Globus pallidus (tissue), 1 donor: ENCODE results near the gene CHRNA7.

ENCODE experiments used
- DNase-seq: peaks from one replicate; pipeline ENCODE4 v3.0.0-alpha.2; 2015; ENCODE audit warnings: low spot score

The CHRNA7 gene

DNA sequence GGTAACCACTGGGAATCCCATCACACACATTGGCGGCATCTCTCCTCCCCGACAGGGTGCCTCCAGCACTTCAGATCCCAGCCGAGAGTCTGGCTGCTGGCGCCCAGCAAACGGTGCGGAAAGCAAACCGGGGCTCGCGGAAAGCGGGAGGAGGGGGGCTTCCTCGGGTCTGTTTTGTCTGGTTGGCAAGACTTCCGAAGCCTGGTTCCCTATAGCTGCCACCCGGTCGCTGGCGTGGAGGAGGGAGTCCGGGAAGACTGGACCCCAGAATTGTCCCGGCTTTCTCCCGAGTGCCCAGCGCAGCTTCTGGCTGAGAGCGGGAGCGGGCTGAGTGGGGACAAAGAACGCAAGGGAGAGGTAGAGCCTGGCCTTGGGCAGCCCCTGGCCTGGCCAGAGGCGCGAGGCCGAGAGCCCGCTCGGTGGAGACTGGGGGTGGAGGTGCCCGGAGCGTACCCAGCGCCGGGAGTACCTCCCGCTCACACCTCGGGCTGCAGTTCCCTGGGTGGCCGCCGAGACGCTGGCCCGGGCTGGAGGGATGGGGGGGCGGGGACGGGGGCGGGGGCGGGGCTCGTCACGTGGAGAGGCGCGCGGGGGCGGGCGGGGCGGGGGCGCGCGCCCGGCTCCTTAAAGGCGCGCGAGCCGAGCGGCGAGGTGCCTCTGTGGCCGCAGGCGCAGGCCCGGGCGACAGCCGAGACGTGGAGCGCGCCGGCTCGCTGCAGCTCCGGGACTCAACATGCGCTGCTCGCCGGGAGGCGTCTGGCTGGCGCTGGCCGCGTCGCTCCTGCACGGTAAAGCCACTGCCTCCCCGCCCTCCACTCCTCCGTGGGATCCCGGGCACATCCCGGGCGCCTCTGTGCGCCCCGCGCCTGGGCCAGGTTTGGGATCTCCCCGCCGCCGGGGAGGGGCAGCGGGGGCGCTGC, at the start of gene CHRNA7:
Gene CHRNA7 (plus strand): TSS at position 654 of the 920 bp plus-strand sequence. CDS start 80 bp downstream, at position 734.
- peak; percentile 50 for DNase-seq

DNA sequence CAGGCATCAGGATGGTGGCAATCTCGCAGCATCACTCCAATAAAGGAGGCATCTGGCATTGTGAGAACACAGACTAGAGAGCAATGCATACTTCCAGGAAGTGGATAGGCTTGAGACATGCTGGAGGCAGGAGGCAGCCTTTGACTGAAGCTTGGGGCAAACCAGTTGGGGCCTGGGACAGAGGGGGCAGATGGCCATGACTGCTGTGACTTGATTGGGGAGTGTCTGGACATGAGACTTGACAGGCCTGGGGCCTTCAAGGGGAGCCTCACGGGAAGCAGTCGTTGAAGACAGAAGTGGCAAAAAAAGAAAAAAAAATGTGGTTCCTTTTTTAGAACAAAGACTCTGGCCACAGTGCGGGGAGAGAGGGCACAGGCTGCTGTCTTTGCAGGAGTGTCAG, 44.7 kb upstream of the CHRNA7 start:
- no peak for DNase-seq

DNA sequence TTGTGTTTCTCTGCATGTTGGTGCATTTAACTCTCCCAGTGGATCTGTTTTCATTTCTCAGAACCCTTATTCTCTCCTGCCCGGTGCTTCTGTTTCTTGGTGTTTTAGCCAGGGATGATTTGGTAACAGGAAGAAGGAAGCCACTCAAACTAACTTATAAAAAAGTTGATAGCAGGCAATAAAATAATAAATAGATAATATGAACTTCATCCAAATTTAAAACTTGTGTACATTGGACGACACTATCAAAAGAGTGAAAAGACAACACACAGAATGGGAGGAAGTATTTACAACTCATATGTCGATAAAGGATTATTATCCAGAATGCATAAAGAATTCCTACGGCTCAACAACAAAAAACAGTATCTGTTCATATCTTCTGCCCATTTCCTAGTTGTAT, 37.3 kb upstream of the CHRNA7 start:
- DNase-seq, result no peak

DNA sequence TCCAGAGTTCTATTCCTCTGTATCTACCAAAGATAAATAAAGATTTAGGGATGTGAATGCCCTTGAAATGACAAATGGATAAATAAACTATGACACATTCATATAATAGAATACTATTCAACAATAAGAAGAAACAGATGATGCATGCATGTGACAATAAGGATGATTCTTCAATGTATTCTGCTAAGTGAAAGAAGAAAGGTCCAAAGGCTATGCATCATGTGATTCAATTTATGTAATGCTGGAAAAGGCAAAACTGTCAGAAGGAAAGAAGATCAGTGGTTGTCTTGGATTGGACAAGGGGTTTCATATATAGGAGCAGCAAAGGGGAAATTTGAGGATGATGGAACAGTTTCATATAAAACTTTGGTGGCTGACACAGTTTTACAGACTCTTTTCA, 32.6 kb upstream of the CHRNA7 start:
- no peak for DNase-seq

DNA sequence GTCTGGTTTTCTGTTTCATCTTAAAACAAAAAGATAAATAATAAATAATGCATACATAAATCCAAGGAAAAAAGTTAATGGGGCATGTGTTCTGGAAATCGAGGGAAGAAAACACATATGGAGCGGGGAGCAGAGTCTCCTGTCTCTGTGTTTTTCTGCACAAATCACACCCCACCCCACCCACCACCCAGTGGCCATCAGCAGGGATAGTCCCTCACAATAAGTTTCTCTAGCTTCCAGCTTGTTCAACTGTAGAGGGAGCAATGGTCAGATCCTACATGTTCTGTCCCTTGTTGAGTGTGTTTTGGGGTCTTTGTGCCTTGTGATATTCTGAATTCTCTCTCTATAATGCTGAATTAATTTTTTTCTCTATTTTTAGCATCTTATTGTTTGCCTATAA, 26.8 kb upstream of the CHRNA7 start:
- no peak for DNase-seq

DNA sequence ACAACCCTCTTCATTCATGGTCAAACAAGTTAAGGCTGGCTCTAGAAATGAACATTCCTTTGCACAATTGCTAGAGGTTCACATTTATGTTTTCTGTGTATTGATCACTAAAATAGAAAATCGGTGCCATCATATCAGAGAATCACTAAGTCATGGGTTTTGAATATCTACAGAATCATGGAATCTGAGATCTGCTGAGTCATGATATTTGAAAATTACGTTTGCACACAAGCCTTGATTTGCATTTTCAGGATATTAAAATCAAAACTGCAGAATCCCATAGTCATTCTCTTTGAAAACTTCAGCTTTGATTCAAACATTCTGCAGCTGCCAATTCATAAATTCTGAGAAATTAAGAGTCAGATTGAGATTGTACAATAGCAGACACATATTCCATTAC, 26.1 kb upstream of the CHRNA7 start:
- DNase-seq, result no peak

DNA sequence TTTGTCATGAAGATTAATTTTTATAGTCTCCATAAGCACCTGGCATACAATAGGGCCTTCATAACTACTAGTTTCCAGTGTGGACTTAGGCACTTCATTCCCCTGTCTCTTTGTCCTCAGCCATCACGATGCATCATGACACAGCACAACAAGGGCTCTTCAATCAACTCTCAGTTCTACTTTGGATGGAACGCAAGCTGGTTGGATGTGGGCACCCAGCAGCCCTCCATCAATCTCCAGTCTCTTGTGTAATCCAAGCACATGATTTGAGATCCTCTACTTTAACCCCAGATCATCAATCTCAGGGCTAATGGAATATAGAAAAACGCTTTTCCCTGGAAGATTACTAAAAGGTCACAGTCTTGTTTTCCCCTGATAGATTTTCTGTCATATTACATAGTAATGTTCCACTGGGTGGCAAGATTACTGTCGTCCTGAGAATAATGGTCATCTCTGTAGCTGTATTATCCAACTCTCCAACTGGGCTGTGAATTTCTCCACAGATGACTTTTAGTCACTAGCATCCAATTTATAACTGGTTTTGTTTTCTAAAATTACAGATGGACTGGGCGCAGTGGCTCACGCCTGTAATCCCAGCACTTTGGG, 22.9 kb upstream of the CHRNA7 start:
- no peak for DNase-seq

DNA sequence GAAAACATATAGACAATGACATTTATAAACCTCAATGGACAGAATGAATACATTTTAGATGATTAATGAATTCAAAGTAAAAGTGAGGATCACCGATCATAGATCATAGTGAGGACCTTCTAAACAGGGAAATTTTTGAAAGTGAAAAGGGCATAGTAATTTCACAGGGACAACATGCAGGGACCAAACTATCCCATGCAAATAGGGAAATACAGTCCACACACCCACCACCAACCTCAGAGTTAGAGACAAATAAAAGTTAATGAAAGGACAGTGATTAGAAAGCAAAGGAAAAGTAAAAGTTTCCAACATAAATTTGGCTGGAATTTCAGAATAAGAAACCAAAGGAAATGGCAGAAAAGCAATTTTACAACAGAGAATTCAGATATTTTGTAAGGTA, 15.4 kb upstream of the CHRNA7 start:
- DNase-seq, result no peak

DNA sequence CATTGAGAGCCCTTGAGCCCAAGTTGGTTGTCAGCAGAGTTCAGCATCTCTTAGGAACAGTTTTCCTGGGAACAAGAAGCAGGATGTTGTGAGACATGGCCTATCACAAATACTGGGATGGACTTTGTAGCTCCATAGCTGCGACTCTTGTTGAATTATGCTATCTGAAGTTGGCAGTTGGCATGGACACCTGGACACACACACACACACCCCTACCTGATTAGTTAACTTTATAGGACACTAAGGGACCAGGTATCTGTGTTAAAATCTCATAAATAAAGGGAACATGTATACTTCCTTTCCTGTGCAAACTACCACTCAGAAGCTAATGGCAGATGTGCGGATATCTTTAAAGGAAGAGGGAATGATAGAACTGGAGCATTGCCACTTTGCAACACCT, 10.2 kb upstream of the CHRNA7 start:
- DNase-seq, result no peak

DNA sequence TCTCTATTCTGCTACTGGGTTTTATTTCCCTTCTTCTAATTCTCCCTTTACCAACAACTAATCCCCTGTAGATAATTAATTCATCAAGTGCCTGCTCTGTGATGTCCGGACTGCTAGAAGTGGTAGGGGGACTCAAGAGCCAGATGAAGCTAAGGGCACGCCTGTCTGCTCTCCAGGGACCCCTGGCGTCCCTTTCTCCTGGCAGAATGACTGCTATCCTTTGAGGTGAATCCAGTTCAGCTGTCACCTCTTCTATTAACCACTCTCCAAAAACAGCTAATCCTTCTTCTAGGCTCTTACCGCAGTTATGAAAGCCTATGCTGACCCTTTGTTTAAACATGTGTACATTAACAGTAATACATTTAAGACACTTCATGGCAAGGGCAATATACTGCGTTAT, 1.4 kb upstream of the CHRNA7 start:
- DNase-seq, result no peak

DNA sequence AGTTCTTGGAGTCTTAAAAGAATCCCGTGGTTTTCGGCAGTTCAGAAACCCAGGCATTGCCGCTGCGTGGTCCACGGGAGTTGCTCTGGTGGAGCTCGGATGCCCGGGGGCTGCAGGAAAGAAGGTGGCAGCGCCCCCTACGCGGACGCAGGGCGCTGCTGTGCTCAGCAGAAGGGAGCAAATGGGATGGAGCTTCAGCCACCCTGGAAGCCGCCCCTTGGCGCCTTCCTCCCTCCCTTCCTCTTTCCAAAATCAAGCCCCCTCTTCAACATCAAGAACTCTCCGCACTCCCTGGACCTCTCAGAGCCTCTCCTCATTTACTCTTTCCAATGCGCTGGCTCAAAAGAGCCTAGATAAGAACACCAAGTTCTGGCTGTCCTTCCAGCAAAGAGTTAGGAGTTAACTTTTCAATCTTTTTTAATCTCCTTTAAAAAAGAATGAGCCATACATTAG, 880 bp upstream of the CHRNA7 start:
- peak; percentile 60 for DNase-seq

DNA sequence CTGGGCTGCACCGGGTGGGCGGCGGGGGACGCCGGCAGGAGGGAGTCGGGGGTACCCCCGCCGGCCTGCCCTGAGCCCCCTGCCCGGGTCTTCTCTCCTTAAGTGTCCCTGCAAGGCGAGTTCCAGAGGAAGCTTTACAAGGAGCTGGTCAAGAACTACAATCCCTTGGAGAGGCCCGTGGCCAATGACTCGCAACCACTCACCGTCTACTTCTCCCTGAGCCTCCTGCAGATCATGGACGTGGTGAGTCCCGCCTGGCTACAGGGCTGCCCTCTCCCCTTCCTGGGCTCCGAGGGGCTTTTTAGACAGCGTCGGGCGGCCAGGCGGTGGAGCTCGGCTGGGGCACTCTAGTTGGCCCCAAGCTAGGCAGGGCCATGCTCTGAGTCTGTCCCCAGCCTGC, 480 bp downstream of the CHRNA7 start:
- DNase-seq, result no peak

DNA sequence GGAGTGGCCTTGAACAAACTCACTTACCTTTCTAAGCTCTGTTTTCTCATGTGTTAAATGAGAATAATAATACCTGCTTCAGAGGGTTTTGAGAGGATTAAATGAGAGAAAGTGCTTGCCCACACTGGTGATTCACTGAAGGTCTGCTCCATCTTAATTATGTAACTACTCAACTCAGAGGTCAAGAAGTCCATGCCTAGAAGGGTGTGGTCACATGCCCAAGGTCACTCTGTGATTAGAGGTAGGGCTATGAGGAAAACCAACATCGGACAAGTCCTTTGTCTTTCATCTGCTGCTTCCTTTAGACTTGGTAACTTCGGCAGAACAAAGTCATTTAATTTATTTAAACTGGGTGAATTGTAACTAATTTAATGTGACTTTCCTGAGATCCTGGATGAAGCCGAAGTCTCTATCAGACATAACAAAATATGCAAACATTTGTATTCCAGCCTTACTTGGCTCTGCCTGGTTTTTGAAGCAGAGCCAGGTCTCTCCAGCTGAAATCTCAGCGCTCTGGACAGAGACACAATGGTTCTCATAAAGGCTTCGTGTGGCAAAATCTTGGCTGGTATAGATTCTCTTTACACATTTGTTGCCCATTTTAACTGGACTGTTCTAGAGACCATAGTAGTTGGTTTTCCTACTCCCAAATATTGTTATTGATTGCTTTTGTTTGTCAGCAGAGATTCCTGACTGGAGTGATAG, 3.0 kb downstream of the CHRNA7 start:
- DNase-seq, result peak; percentile 55

DNA sequence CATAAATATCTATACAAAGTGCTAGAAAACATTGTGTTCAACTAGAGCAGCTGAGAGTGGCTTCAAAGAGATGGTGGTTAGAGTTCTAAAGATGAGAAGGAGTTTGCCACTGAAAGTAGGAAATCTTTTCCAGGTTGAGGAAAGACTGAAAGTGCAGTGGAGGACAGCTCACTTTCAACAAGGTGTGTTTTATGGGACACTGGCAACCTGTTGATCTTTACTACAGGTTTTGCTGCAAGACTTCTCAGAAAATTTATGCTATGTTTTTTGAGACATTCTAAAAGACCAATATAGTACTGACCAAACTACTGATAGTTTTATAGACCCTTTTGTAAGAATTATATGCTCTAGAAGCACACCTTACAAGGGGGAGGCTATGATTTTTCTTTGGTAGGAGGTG, 3.8 kb downstream of the CHRNA7 start:
- no peak for DNase-seq

DNA sequence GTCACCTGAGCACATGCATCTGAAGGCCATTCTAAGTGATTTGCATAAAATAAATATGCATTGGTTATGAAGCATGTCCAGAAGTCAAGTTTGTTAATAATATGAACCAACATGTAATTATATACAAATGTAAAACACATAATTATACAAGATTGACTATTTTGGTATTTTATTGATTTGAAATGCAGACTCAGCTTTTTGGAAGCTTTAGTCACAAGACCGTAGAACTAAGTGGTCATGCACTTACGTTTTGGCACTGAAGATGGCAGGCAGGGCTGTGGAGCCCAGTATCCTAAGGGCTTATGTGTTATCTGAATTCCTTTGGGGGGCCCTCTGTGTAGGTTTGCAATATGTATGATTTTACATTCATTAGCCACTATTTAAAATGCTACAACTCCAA, 5.0 kb downstream of the CHRNA7 start:
- no peak for DNase-seq

DNA sequence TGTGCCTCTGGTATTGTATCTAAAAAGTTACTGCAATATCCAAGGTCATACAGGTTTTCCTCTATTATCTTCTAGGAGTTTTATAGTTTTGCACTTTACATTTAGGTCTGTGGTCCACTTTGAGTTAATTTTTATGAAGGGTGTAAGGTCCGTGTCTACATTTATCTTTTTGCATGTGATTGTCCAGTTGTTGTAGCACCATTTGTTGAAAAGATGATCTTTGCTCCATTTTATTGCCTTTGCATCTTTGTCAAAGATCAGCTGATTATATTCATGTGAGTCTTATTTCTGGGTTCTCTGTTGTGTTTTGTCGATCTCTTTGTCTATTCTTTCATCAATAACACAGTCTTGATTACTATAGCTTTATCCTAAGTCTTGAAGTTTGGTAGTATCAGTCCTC, 6.7 kb downstream of the CHRNA7 start:
- DNase-seq, result no peak

DNA sequence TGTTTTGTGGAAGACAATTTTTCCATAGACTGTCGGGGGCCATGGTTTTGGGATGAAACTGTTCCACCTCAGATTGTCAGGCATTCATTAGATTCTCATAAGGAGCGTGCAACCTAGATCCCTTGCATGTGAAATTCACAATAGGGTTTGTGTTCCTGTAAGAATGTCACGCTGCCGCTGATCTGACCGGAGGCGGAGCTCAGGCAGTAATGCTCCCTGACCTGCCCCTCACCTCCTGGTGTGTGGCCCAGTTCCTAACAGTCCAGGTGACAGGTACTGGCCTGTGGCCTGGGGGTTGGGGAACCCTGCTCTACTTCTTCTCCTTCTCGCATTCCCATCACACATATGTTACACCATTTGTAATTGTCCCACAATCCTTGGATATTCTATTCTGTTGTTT, 11.0 kb downstream of the CHRNA7 start:
- DNase-seq, result no peak

DNA sequence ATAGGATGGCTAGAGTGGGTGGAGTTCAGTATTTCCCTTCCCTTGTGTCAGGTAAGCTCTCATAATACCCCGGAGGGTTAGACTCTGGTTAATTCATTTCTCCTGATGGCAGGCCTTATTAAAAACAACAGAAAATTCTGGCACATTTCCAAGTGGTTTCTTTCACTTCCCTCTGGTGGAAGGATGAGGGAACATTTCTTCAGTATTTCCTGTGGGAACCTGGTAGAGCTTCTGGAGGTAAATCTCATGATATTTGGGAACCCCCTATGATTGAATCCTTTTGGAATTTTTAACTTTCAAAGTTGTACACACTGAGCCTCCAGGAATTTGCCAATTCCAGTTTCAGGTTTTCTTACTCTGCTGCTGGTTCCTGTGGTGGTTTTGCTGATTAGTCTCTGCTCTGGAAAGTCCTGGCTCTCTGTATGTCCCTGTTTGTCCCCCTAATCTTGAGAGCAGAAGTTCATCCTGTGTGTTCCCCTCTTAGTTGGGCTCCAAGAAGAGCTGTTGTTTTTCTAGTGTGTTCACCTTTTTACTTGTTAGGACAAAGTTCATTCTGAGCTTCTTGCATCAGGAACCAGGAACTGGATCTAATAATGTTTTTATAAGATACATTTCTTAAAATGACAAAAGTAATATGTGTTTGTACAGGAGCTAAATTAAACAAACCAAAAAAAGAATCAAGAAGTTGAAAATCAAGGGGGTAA, 12.1 kb downstream of the CHRNA7 start:
- DNase-seq, result no peak

DNA sequence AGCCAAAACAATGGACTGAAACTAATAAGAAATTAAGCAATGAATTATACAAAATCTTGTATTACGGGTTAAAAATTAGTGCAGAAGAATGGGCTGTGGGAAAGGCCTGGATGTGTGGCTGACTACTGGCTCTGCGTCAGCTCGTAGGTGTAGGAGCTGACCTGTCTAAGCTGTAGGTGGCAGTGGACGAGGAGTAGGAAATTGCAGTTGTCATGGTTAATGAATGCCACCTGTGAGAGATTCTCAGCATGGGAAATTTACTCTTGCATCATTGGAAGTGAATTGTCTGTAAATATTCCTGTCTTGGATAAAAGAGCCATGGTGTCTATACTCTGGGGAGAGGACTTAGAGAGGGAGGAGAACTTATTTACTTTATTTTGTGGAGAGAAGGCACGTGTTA, 23.4 kb downstream of the CHRNA7 start:
- DNase-seq, result no peak

DNA sequence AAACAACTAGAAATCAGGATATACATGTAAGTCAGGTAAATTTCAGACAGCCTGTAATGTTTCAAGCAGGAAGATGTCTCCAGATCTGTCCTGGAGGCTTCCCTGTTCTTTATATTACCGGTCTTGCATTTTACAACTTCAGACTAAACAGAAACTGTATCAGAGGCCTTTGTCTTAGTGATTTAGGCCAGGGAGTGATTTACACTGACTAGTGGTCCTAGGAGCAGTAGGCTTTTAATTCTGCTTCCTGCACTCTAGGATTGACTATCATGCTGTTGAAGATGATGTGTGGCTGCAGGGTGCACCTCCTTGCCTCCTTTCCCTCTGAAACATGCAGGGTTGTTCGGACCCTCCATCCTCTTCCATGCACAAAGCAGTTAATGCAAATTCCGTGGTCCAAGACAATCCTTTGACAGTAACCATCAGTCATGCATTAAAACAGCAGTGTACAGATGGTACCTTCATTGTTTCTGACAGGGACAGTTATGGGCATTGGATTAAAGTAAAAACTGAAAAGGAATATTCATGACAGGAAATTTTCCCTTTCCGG, 27.6 kb downstream of the CHRNA7 start:
- DNase-seq, result no peak

DNA sequence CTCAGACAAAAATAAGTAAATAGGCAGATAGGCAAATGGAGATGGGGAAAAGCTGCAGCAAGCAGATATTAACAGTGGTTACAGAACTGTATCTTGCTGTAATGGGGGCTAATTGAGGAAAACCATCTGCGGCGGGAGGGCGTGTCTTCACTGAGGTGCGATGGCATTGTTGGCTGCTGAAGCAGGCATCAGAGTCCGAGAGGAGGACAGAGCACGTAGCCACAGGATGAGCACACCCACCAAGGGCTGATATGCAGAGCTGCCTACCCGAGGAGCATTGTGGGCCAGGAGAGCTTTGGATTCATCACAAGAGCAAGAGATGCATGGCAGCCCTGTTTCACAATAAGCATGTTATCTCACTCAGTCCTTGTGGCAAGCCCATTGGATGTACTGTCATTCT, 30.4 kb downstream of the CHRNA7 start:
- no peak for DNase-seq

DNA sequence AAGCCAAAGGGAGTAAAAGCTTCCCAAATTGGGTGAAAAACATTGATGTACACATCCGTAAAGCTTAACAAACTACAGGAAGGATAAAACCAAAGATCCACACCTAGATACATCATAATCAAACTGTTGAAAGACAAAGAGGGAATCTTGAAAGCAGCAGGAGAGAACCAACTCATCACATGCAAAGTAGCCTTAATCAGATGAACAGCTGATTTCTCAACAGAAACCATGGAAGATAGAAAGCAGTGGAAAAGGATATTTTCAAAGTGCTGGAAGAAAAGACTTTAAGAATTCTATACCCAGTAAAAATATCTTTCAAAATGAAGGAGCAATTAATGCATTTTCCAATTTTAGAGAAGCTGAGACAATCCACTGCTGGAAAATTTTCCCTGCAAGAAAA, 36.8 kb downstream of the CHRNA7 start:
- no peak for DNase-seq
